WI38 (cell line): Measurements from ENCODE around the gene GABPB1.

Experiments used
- H3K4me3 ChIP-seq: 2 replicates; pipeline ENCODE4 v1.5.1; 2011; ENCODE audit warnings: low read depth, mild to moderate bottlenecking, control low read depth, low read length
- TF ChIP-seq, protein P1 (sequence below): IDR thresholded peaks from 2 replicates; pipeline ENCODE4 v1.5.1; 2012; ENCODE audit warnings: low read depth, mild to moderate bottlenecking, control low read depth, low read length

The GABPB1 gene

DNA sequence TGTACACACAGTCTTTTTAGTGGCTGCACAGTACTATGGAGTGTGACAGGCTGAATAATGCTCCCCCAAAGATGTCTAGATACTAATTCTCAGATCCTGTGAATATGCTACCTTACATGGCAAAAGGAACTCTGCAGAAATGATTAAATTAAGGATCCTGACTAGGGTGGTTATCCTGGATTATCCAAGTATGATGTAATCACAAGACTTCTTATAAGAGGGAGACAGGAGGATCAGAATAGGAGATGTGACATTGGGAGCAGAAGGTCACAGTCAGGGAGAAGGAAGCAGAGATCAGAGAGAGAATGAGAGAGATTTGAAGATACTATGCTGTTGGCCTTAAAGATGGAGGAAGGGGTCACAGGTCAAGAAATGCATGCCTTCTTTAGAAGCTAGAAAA is 34.5 kb downstream of the GABPB1 start:
- no peak overlapping the region for H3K4me3 ChIP-seq
- TF ChIP-seq, protein P1, sequence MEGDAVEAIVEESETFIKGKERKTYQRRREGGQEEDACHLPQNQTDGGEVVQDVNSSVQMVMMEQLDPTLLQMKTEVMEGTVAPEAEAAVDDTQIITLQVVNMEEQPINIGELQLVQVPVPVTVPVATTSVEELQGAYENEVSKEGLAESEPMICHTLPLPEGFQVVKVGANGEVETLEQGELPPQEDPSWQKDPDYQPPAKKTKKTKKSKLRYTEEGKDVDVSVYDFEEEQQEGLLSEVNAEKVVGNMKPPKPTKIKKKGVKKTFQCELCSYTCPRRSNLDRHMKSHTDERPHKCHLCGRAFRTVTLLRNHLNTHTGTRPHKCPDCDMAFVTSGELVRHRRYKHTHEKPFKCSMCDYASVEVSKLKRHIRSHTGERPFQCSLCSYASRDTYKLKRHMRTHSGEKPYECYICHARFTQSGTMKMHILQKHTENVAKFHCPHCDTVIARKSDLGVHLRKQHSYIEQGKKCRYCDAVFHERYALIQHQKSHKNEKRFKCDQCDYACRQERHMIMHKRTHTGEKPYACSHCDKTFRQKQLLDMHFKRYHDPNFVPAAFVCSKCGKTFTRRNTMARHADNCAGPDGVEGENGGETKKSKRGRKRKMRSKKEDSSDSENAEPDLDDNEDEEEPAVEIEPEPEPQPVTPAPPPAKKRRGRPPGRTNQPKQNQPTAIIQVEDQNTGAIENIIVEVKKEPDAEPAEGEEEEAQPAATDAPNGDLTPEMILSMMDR: no peak

DNA sequence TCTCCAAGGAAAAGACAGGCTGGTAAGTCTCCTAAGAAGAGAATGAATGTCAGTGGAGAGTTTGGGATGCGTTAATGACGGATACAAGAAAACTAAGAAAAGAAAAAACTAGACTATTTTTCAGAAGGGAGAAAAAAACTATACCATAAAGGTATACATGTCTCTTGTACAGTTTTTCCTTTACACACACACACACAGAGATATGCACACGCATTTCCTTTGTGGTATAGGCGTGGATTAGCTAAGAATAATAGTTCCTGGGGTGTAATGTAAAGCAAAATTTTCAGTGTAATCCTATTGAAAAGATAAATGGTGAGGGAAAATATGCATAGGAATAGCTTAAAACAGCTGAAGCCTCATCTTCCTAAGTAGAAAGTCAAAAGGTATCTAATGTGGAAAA is 36.3 kb downstream of the GABPB1 start:
- TF ChIP-seq, protein P1: no peak
- no peak overlapping the region for H3K4me3 ChIP-seq

DNA sequence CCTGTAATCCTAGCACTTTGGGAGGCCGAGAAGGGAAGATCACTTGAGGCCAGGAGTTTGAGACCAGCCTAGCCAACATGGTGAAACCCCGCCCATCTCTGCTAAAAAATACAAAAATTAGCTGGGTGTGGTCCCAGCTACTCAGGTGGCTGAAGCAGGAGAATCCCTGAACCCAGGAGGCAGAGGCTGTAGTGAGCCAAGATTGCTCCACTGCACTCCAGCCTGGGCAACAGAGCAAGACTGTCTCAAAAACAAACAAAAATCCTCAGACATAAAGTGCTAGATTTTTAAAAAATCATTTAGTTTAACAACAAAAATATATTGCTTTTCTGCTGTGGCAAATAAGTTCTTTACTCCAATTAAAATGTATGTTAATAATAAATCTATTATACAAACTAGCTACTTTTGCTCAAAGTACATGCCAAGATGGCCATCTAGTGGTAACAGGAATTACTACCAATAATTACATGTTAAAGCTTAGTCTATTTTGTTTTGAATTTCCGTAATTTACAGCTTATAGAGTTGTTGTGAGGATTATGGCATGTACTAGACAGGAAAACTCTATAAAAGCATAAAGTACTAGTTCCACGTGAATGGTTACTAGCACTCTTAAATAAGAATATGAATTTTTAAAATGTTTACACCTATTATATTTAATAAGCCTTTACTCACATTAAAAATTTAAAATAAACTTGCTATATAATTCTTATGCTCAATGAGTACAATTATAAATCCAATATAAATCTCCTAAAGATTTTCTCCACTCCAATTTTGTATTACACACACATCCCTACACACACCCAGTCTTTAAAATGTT is 39.0 kb downstream of the GABPB1 start:
- TF ChIP-seq, protein P1: peak; percentile 13; the same call in 1 of the 2 replicates
- H3K4me3 ChIP-seq: no peak overlapping the region

DNA sequence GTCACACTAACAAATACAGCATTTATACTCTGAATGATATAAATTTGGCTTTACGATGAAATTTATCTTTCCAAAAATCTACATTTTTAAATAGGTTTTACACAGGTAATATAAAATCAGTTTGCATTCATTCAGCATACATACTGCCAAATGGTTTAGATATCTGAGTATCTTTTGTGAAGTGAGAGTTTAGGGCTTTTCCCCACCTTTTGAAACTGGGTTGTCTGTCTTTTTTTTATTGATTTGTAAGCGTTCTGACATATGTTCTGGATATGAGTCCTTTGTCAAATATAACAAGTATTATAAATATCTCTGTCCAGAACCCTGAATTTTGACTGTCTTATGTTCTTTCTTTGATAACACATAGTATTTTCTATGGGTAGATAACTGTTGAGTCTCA is 42.4 kb downstream of the GABPB1 start:
- TF ChIP-seq, protein P1: no peak

DNA sequence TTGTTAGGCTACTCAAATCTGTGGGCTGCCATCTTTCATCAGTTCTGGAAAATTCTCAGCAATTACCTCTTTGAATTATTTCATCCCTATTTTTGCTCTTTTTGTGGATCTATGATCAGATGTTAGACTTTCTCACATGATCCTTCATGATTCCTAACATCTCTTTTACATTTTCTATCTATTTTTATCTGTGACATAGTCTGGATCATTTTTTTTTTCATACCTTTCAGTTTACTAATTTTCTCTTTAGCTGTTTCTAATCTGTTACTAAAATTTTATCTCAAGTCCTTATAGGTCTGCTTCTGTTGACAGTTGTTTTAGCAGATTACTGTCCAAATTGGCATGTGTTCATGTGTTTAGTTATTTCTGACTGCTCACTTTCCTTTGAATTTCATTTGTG is 47.2 kb downstream of the GABPB1 start:
- TF ChIP-seq, protein P1: no peak
- H3K4me3 ChIP-seq: no peak overlapping the region

More for the DNA sequence above, 42.4 kb downstream of the GABPB1 start:
- H3K4me3 ChIP-seq: no peak overlapping the region

DNA sequence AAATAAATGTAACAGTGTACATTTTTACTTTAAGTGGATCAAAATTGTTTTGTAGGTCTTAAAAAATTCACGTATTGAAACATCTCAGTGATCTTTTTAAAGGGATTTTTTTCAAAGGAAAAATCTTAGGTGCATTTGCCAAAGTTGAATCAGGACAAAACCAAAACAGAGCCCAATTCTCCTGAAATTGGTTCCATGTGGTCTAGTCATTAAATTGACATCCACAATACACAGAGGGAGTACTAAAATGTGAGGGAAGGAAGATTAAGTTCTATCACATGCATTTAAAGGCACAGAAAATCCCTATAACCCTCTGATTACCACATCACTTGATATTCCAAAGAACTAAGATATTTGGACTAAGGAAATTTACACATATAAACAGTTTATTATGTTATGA is 50.2 kb downstream of the GABPB1 start:
- TF ChIP-seq, protein P1: no peak

DNA sequence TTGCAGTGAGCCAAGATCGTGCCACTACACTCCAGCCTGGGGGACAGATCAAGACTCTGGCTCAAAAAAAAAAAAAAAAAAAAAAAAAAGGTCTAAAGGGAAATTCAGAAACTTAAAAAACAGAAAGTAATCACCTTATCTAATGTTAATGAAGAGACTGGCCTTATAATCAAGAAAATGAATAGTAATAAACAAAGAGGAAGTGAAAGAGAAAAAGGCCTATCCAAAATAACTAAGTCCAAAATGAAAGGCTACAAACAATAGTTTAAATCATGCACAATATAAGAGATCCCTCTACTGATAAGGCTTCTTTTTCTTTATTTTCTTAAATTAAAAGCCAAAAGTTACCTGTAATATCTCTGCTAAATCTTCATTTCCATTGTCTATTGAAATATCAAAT is 52.4 kb downstream of the GABPB1 start:
- no peak overlapping the region for H3K4me3 ChIP-seq
- TF ChIP-seq, protein P1: no peak

More for the DNA sequence above, 50.2 kb downstream of the GABPB1 start:
- H3K4me3 ChIP-seq: no peak overlapping the region
